T-helper 2 cell treated with Interferon-gamma antibody and Interleukin-4, amounts not matched to agents 100 ng/mL and 5 ng/mL, for 36 hours (primary cell): Measurements from ENCODE around the gene UNC79. TPM values are rescaled to one million over a fixed set of nuclear protein-coding genes. Genes with fewer than 3 reads are reported as not detected.
"Not testable (repeated sequence)": the region's sequence is repeated elsewhere in the genome, so short reads cannot be mapped to it uniquely, and the experiment has no call there.

Experiments used
- intact Hi-C: fragments of 100-400 bp; cut with micrococcal nuclease; formaldehyde crosslinking; loops from one replicate; pipeline ENCODE4 v1.15.1; 2023
- total RNA-seq: library from RNA; stranded (reverse); gene quantifications from 2 replicates; pipeline ENCODE4 v1.2.3, GENCODE V29; 2022

Gene UNC79
- total RNA-seq, result 0.02 TPM in 1 of 2 replicates, not detected in the other

DNA sequence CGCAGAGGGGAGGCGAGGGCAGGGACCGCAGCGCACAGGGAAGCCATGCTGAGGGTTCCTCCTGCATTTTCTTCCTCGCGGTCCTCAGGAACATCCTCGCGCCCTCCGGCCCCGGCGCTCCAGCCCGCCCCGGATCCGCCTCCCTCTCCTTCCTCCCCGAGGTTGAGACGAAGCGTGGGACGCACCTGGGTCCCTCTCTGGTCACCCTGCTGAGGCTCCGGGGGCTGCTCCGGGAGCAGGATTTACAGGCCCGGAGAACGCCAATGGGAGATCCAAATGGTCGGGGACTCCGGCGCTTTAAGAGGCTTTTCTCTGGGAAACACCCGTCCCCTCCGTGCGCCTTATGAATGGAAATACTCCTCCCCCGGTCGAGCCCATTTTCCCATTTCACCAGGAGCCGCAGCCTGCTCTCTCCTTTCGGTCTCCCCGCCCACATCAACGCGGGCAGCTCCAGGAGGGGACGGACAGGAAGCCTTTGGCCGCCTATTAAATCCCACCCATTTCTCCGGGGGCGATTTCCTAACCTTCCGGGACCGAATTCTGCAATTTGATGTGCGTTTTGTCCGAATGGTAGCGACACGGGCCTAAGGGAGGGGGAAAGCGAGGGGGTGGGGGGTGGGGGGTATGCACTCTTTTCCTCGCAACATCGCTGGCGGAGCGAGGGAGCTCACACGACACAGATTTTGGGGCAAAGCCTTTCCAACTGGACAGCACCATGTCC is at the start of gene UNC79:
TSS of gene UNC79 (plus strand) at position 625 of the 721 bp plus-strand sequence. CDS start at position 716, 91 bp downstream.
- intact Hi-C loops, result no loop called here

DNA sequence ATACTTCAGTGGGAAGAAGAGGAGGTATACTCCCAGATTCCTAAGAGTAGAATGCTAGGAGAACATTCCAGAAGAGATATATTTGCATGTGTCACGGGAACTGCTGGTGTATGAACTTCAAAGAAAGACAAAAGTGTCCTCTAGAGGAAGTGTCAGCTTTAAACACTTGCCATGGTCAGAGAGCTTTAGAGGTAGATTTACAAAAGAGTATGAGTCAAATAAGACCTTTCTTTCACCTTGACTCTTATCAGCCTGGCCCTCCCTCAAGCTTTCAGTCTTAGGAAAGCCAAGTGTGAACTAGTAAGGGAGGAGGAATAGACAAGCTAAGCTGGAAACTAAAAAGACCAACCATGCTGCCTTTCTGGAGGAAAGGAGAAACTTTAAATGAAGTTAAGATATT is 49.1 kb upstream of the UNC79 start:
- intact Hi-C loops, result no loop called here

DNA sequence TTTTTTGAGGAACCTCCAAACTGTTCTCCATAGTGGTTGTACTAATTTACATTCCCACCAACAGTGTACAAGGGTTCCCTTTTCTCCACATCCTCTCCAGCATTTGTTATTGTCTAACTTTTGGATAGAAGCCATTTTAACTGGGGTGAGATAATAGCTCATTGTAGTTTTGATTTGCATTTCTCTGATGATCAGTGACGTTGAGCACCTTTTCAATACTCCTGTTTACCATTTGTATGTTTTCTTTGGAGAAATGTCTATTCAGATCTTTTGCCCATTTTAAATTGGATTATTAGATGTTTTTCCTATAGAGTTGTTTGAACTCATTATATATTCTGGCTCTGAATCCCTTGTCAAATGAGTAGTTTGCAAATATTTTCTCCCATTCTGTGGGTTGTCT is 46.5 kb upstream of the UNC79 start:
- intact Hi-C loops, result not testable (repeated sequence)

DNA sequence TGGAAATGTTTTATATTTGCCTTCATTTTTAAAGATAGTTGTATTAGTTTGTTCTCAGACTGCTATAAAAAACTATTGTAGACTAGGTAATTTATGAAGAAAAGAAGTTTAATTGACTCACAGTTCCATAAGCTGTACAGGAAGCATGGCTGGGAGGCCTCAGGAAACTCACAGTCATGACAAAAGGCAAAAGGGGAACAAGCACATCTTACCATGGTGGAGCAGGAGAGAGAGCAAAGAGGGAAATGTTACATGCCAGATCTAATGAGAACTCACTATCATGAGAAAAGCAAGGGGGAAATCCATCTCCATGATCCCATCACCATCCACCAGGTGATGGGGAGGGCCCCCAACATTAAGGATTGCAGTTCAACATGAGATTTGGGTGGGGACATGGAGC is 35.5 kb upstream of the UNC79 start:
- intact Hi-C loops, result no loop called here

DNA sequence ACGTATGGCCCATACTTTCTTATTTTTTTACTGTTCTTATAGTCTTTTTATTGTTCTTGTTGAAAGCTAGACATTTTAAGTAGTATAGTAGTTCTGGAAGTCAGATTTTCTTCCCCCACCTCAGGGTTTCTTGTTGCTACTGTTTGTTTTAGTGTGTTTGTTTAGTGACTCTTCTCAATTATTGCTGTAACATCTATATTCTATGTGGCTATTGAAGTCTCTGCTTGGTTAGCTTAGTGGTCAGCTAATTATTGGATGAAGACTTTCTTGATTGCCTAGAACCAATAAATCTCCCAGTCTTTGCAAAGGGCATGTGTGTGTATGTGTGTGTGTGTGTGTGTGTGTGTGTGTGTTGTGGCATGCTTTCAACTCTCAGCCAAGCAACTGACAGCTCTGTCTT is 34.3 kb upstream of the UNC79 start:
- intact Hi-C loops, result no loop called here

DNA sequence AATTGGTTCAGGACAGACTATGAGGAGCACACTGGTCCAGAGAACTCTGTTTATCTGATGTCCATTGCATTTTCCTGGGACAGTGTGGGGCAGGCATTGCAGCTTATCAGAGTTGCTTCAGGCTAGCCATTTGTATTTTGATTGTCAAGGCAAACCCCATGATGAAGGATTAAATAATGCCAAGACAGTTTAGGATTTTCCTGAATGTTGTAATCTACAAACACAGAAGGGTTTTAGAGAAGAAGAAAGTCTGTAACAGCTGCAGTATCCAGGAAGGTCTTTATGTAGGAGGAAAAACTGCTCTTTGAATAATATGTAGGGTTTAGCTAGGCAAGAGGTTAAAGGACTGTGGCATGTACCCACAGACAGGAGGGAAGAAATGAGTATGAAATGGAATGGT is 32.2 kb upstream of the UNC79 start:
- intact Hi-C loops, result no loop called here

DNA sequence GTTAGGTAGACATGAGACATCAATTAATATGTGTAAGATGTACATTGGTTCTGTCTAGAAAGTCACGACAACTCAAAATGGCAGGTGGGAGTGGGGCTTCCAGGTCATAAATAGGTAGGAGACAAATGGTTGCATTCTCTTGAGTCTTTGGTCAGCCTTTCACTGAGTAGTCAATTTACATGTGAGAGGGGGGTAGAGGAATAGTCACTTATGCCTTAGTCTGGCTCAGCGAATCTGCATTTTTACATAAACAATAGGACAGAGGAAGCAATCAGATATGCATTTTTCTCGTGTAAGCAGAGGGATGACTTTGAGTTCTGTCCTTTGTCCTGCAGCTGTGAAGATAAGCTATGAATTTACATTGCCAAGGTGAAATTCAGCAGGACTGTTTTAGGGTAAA is 27.8 kb upstream of the UNC79 start:
- intact Hi-C loops, result no loop called here

DNA sequence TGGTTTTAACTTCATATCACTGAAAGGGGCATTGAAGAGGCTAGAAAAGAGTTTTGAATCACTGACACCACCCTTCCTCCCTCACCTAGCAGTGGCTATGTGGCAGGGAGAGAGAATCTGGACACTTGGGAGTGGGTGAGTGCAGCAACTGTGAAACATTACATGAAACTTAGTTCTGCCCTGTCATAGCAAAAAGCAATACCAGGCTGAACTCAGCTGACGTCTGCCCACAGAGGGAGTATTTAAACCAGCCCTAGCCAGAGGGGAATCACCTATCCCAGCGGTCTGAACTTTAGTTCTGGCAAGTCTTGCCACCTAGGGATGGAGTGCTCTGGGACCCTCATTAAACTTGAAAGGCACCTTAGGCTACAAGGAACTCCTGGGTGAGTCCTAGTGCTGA is 20.7 kb upstream of the UNC79 start:
- intact Hi-C loops, result no loop called here

DNA sequence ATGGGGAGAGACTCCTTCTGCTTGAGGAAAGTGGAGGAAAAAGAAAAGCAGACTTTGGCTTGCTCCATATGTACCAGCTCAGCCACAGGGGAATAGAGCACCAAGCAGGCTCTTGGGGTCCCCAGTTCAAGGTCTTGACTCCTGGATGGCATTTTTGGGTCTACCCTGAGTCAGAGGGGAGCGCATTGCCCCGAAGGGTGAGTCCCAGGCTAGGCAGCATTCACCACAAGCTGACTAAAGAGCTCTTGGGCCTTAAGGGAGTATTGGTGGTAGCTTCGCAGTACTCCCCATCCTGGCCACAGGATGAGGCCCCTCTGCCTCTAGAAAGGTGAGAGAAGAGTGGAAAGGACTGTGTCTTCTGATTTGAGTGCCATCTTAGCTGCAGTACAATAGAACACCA is 19.8 kb upstream of the UNC79 start:
- intact Hi-C loops, result no loop called here

DNA sequence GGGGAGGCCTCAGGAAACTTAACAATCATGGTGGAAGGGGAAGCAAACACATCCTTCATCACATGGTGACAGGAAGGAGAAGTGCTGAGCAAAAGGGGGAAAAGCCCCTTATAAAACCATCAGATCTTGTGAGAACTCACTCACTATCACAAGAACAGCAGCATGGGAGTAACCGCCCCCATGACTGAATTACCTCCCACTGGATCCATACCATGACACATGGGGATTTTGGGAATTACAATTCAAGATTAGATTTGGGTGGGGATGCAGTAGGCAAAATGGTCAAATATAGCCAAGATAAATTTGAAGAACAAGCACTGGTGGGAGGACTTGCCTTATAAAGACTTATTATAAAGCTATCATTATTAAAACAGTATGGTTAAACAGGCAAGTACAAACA is 5.6 kb upstream of the UNC79 start:
- intact Hi-C loops, result not testable (repeated sequence)

DNA sequence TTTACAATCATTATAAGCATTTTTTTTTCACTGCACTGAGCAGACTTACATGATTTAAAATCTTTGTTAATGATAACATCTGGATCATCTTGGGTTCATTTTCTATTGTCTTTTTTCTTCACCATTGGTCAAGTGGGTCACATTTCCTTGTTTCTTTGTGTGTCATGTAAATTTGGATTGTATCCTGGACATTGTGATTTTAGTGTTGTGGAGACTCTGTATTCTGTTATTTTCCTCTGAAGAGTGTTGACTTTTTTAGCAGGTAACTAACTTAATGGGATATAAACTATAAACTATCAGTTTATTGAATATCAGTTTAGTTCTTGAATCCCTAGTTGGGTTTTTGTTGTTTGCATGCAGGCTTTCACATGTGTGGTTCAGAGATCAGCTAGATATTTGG is 4.0 kb upstream of the UNC79 start:
- intact Hi-C loops, result no loop called here

DNA sequence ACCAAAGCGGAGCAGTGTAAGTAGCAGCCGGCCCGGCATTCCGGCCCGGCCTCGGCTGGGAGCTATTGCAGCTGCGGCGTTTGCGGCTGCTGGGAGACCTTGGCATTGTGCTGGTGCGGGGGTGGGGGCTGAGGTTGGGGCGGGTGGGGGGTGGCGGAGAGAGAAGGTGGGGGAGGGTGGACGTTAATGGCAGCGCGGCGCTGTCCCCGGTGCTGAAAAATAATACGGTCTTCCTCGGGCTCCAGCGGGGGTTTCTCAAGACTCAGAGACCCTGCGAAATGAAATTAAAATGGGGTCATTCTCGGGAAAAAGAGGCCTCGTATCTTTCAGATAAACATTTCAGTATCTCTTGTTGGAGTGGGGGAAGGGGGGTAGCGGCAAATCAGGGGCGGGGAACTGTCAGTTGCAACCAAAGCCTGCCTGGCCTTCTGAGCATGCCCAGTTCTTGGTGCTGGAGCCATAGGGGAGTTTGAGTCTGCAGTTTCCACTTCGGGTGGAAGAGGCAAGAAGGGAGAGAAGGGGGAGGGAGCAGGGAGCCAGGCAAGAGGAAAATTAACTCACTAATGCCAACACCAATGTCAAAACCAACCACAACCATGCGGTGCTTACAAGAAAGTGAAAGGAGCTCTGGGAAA is 414 bp downstream of the UNC79 start:
- intact Hi-C loops, result no loop called here

DNA sequence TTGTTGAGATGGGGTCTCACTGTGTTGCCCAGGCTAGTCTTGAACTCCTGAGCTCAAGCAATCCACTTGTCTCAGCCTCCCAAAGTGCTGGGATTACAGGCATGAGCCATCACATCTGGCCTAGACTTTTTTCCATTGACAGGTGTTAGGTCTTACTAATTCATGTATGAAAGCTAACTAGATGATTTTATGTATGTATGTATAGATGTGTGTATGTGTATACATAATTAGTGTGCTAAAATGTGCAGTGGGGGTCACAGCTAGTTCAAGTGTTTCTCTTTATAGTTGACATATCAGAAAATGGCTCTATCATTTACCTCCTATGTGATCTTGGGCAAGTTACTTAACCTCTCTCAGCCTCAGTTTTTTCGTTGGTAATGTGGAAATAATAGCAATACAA is 23.5 kb downstream of the UNC79 start:
- intact Hi-C loops, result no loop called here

DNA sequence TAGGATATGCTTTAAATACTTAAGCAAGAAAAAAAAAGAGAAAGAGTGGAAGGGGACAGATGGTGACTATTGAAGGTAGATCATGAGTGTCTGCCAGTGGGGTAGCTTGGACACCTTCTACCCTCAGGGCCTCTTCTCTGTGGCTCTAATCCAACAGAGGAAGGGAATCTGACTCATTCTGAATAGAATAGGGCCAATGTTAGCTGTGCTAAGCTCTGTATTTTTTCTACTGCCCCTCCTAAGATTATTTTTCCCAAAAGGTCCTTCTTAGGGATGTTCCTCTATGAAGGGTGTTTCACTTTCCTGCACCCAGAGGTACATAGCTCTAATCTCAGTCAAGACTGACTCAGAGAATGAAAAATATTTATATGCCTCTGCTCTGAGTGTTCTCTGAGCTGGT is 25.6 kb downstream of the UNC79 start:
- intact Hi-C loops, result no loop called here

DNA sequence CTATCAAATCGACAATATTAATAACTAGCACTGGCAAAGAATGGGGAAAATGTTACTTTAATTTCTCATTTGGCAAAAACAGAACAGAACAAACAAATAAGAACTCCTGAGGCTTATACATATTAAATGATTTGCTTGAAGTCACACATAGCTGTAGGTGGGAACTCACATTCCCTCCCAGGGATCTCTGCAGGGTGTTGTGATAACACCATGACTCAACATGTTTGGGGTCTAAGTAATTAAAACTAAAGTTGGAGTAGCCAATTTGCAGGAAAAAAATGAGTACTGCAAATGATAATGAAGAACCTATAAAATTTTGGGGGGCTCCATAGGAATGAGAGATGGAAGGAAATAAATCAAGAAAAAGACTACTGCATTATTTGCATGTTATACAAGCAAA is 27.5 kb downstream of the UNC79 start:
- intact Hi-C loops, result no loop called here

DNA sequence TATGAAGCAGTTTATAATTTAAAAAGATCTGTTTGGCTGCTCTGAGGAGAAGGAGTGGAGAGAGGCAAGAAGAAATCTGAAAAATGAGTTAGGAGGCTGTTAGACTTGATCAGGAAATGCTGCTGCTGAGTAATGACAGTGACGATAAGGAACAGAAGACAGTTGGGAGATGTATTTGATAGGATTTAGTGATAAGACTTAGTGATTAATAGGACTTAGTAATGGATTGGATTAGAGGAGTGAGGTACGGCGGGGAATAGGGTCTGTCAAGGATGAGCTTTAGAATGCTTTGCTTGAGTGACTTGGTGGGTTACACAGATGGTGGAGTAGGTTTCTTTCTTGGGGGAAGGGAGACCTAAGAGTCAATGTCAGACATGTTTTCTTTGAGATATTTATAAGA is 31.7 kb downstream of the UNC79 start:
- intact Hi-C loops, result no loop called here

DNA sequence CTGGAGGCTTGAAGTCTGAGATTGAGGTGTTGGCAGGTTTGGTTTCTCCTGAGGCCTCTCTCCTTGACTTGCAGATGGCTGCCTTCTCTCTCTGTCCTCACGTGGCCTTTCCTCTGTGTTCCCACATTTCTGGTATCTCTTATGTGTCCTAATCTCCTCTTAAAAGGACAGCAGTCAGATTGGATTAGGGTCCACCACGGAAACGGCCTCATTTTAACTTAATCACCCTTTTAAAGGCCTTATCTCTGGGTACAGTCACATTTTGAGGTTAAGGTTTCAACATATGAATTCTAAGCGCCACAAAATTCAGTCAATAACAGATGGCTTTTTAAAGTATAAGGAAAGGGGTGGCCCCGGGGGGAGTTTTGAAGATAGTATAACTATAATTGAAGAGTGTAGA is 33.5 kb downstream of the UNC79 start:
- intact Hi-C loops, result no loop called here

DNA sequence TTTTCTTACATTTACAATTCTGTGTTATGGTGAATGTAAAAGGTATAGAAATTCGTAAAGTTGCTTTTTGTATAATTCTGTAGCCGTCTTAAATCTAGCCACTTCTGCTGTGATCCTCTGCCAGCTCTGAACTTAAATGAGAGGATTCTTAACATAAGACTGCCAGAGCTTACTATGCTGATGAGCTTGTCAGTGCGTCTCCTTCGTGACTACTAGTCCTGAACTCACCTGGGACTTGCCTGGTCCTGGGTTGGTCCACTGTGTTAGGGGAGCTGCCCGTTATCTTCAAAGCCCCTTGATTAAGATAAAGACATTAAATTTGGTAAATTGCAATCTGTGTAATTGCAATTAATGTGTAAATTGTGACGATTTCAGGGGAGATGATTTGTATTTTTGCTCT is 44.7 kb downstream of the UNC79 start:
- intact Hi-C loops, result no loop called here

DNA sequence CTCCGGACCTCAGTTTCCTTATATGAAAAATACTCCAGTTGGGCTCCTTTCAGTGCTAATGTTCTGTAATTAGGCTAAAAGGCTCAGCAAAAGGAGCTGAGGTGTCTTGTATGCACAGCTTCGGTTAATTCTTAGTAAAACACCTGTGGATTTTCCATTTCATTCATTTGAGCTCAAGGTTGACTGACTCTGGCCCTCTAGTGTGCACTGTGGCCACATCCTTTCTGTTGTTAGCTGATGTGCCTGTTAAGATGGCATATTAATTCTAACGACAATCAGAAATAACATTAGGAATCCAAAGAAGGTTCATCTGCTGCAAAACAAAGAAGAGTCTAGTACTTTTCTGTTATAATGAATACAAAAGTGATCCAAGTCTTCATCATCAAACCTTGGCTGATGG is 45.6 kb downstream of the UNC79 start:
- intact Hi-C loops, result no loop called here

DNA sequence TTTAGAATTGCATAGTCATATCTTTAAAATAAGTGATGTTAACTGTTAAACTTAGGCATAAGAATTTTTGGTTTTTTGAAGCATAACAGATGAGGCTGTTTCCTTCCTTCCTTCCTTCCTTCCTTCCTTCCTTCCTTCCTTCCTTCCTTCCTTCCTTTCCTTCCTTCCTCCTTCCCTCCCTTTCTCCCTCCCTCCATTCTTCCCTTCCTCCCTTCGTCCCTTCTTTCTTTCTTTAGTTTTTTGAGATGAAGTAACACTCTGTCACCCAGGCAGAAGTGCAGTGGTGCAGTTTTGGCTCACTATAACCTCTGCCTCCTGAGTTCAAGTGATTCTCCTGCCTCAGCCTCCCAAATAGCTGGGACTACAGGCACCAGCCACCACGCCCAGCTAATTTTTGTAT is 48.3 kb downstream of the UNC79 start:
- intact Hi-C loops, result not testable (repeated sequence)

DNA sequence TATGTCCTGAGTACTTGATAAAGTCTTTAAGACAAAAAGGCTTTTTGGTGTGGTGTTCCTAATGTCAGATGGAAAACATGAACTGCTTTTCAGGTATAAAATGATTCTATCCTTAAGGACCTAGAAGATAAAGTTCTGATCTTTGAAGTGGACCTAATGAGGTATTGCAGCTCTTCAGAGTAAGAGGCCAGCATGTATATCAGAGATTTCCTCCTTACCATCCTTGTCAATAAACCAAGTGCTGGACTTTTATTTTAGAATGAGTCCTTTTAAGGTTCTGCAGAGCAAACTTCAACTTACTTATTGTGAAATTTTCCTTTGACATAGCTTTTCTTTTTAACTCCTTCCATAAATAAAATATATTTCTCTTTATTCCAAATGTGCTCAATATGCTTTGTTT is 50.1 kb downstream of the UNC79 start:
- intact Hi-C loops, result no loop called here

DNA sequence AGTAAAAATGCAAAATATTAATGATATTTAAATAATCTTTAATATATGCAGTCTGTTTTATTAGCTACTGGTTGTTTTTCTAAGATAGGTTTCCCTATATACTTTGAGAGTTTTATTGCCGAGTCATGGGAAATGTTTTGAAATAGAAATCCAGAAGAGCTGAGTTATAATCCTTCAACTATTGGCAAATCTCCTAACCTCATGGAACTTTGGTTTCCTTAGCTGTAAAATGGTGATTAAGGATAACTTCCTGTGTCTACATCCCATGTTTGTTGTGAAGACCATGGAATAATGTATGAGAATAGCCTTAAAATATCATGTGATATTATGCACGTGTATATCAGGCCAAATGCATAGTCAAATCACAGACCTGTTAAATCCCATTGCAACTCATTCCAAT is 51.0 kb downstream of the UNC79 start:
- intact Hi-C loops, result no loop called here

DNA sequence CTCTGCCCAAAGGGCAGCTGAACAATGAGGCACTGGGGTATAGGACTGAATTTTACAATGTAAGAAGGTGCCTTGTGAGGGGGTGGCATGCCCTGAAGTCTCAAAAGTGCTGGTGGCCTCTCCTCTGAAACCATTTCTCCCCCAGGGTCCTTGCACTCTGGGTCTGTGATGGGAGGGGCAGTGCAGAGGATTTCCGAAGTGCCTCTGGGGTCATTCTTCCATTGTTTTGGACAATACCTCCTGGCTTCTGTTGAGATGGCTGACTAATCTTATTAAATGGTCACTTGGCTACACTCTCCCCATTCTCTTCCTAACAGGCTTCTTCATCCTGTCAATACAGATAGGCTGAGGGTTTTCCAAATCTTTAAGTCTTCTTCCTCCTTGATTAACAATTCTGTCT is 59.3 kb downstream of the UNC79 start:
- intact Hi-C loops, result no loop called here
